ENCODE results near the gene NAV2.

NAV2 gene

GRCh38 chr11:20066013-20066782 is 353.6 kb downstream of the NAV2 start:
- no peak for DNase-seq (ENCODE audit: low read depth)
- H3K4me3 ChIP-seq (ENCODE audit: low read depth, low read length), result no peak overlapping the region
- TF ChIP-seq POLR2A (IDR thresholded peaks at IDR 0.05; ENCODE audit: extremely low read depth, insufficient read length) (no peak), MYC (IDR thresholded peaks at IDR 0.05; ENCODE audit: low read depth, low read length) (no peak), MAX (IDR thresholded peaks at IDR 0.05; ENCODE audit: low read depth, low read length) (no peak)
- TF ChIP-seq, protein P1, sequence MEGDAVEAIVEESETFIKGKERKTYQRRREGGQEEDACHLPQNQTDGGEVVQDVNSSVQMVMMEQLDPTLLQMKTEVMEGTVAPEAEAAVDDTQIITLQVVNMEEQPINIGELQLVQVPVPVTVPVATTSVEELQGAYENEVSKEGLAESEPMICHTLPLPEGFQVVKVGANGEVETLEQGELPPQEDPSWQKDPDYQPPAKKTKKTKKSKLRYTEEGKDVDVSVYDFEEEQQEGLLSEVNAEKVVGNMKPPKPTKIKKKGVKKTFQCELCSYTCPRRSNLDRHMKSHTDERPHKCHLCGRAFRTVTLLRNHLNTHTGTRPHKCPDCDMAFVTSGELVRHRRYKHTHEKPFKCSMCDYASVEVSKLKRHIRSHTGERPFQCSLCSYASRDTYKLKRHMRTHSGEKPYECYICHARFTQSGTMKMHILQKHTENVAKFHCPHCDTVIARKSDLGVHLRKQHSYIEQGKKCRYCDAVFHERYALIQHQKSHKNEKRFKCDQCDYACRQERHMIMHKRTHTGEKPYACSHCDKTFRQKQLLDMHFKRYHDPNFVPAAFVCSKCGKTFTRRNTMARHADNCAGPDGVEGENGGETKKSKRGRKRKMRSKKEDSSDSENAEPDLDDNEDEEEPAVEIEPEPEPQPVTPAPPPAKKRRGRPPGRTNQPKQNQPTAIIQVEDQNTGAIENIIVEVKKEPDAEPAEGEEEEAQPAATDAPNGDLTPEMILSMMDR (IDR thresholded peaks at IDR 0.05; ENCODE audit: low read depth, low read length), result no peak

DNA sequence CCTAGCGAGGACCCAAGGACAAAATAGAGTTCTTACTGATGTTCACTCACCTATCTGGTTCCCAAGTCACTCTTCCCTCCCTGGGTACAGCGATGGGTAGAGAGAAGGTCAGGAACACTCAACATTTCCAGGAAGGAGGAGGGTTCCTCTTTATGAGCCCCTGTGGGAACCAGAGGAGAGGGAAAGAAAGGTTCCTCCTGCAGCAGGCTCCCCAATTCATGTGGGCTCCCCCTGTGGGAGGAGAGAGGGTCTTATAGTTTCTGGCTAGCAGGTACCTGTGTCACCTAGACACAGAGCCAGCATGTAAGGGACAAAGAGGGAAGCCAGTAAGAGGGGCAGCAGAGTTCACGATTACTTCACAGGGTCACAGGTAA is 354.1 kb downstream of the NAV2 start:
- TF ChIP-seq MAX (IDR thresholded peaks at IDR 0.05; ENCODE audit: low read depth, low read length) (no peak), MYC (IDR thresholded peaks at IDR 0.05; ENCODE audit: low read depth, low read length) (no peak), POLR2A (IDR thresholded peaks at IDR 0.05; ENCODE audit: extremely low read depth, insufficient read length) (no peak)
- TF ChIP-seq, protein P1 (IDR thresholded peaks at IDR 0.05; ENCODE audit: low read depth, low read length), result no peak
- no peak for DNase-seq (ENCODE audit: low read depth)
- no peak overlapping the region for H3K4me3 ChIP-seq (ENCODE audit: low read depth, low read length)

GRCh38 chr11:20067665-20068064 is 355.0 kb downstream of the NAV2 start:
- no peak overlapping the region for H3K4me3 ChIP-seq (ENCODE audit: low read depth, low read length)
- no peak for TF ChIP-seq POLR2A (IDR thresholded peaks at IDR 0.05; ENCODE audit: extremely low read depth, insufficient read length)
- no peak for TF ChIP-seq MYC (IDR thresholded peaks at IDR 0.05; ENCODE audit: low read depth, low read length)
- TF ChIP-seq MAX (IDR thresholded peaks at IDR 0.05; ENCODE audit: low read depth, low read length), result no peak
- TF ChIP-seq, protein P1 (IDR thresholded peaks at IDR 0.05; ENCODE audit: low read depth, low read length), result no peak
- DNase-seq (ENCODE audit: low read depth), result no peak

GRCh38 chr11:20068691-20069090 is 356.1 kb downstream of the NAV2 start:
- TF ChIP-seq MYC (IDR thresholded peaks at IDR 0.05; ENCODE audit: low read depth, low read length) (no peak), POLR2A (IDR thresholded peaks at IDR 0.05; ENCODE audit: extremely low read depth, insufficient read length) (no peak), MAX (IDR thresholded peaks at IDR 0.05; ENCODE audit: low read depth, low read length) (no peak)
- TF ChIP-seq, protein P1 (IDR thresholded peaks at IDR 0.05; ENCODE audit: low read depth, low read length), result no peak
- H3K4me3 ChIP-seq (ENCODE audit: low read depth, low read length), result no peak overlapping the region
- no peak for DNase-seq (ENCODE audit: low read depth)

DNA sequence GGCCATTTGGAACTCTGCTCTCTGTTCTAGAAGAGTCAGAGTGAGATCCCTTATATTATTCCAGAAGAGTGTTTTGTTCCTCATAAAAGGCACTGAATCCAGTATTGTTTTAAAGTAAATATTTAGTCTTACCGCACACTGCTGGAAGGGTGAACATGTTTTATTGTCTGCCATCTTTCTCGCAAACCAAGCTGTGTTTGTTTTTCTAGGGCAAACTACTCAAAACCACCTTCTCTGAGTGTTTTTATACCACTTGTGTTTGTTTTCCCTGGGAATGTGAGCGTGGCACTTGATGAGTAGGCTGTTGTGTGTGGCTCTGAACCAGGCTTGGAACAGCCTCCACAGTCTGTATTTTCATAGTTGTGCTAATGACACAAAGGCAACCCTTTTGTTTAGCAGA is 357.8 kb downstream of the NAV2 start:
- H3K4me3 ChIP-seq (ENCODE audit: low read depth, low read length), result no peak overlapping the region
- TF ChIP-seq MAX (IDR thresholded peaks at IDR 0.05; ENCODE audit: low read depth, low read length) (no peak), MYC (IDR thresholded peaks at IDR 0.05; ENCODE audit: low read depth, low read length) (no peak), POLR2A (IDR thresholded peaks at IDR 0.05; ENCODE audit: extremely low read depth, insufficient read length) (no peak)
- TF ChIP-seq, protein P1 (IDR thresholded peaks at IDR 0.05; ENCODE audit: low read depth, low read length), result no peak
- no peak for DNase-seq (ENCODE audit: low read depth)

Data from NB4 (cell line).